ENCODE measurements around the gene SMARCC2. TPM values are rescaled to one million over a fixed set of nuclear protein-coding genes. Genes with fewer than 3 reads are reported as not detected.

The SMARCC2 gene
- total and polyA plus RNA-seq, 2 of the 13 experiments (the other 11 are each of a cell fraction or from before 2014, with no cell fraction given): 21.3 to 24.1 TPM

DNA sequence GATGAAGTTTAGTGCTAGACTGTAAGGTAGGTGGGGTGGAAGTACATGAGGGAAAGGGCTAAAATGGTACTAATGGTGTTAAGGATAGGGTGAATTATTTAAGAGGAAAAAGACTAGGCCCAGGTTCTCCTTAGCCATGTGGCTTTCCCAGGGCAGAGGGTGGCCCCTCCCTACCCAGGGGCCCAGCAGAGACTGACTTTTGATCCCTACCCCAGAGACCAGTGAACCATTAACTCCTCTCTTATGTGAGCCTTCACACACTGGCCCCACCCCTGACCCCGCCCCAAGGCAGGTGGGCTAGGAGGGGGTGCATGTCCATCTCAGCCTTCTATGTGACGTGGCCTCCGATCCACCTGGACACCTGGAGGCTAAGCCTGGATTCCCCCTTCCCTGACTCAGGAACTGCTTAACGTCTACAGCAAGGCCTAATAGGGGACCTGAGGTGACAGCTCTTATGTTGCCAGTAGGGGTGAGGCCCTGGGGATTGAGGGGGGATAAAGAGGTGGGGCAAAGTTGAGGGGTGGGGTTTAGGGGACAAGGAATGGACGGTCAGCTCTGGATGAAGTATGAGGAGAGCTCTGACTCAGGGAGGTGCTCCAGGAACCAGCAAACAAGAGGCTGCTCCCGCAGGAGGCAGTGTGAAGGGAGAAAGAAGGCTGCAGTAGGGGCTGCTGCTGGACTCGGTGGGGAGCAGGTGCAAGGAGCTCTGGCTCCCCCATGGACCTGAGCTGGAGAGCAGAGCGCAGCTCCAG is 41.3 kb upstream of the SMARCC2 start (continued):
- TF ChIP-seq, protein P1, sequence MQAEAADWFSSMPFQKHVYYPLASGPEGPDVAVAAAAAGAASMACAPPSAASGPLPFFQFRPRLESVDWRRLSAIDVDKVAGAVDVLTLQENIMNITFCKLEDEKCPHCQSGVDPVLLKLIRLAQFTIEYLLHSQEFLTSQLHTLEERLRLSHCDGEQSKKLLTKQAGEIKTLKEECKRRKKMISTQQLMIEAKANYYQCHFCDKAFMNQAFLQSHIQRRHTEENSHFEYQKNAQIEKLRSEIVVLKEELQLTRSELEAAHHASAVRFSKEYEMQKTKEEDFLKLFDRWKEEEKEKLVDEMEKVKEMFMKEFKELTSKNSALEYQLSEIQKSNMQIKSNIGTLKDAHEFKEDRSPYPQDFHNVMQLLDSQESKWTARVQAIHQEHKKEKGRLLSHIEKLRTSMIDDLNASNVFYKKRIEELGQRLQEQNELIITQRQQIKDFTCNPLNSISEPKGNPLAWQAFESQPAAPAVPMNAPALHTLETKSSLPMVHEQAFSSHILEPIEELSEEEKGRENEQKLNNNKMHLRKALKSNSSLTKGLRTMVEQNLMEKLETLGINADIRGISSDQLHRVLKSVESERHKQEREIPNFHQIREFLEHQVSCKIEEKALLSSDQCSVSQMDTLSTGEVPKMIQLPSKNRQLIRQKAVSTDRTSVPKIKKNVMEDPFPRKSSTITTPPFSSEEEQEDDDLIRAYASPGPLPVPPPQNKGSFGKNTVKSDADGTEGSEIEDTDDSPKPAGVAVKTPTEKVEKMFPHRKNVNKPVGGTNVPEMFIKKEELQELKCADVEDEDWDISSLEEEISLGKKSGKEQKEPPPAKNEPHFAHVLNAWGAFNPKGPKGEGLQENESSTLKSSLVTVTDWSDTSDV (CRISPR knock-in tag; IDR thresholded peaks at IDR 0.05): no peak
- TF ChIP-seq SAP130 (CRISPR knock-in tag; IDR thresholded peaks at IDR 0.05; ENCODE audit: low read depth): peak; percentile 72
- TF ChIP-seq FOXC1 (CRISPR knock-in tag; IDR thresholded peaks at IDR 0.05; ENCODE audit: borderline replicate concordance): peak; percentile 82
- TF ChIP-seq TCF7 (IDR thresholded peaks at IDR 0.05; ENCODE audit: low read depth): peak; percentile 45; the same call in 1 of the 2 replicates
- TF ChIP-seq MTF2 (CRISPR knock-in tag; IDR thresholded peaks at IDR 0.05; ENCODE audit: borderline replicate concordance): no peak
- no peak; the same call in 1 of the 2 replicates for TF ChIP-seq SMAD3 (CRISPR knock-in tag; IDR thresholded peaks at IDR 0.05)
- TF ChIP-seq, protein P2, sequence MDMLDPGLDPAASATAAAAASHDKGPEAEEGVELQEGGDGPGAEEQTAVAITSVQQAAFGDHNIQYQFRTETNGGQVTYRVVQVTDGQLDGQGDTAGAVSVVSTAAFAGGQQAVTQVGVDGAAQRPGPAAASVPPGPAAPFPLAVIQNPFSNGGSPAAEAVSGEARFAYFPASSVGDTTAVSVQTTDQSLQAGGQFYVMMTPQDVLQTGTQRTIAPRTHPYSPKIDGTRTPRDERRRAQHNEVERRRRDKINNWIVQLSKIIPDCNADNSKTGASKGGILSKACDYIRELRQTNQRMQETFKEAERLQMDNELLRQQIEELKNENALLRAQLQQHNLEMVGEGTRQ (IDR thresholded peaks at IDR 0.05; ENCODE audit: low read depth, low read length): no peak
- TF ChIP-seq, protein P2 (CRISPR knock-in tag; IDR thresholded peaks at IDR 0.05; ENCODE audit: borderline replicate concordance): no peak
- TF ChIP-seq, protein P3, sequence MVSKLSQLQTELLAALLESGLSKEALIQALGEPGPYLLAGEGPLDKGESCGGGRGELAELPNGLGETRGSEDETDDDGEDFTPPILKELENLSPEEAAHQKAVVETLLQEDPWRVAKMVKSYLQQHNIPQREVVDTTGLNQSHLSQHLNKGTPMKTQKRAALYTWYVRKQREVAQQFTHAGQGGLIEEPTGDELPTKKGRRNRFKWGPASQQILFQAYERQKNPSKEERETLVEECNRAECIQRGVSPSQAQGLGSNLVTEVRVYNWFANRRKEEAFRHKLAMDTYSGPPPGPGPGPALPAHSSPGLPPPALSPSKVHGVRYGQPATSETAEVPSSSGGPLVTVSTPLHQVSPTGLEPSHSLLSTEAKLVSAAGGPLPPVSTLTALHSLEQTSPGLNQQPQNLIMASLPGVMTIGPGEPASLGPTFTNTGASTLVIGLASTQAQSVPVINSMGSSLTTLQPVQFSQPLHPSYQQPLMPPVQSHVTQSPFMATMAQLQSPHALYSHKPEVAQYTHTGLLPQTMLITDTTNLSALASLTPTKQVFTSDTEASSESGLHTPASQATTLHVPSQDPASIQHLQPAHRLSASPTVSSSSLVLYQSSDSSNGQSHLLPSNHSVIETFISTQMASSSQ (IDR thresholded peaks at IDR 0.05; ENCODE audit: low read depth): peak; percentile 87
- TF ChIP-seq, protein P3 (CRISPR knock-in tag; IDR thresholded peaks at IDR 0.05; ENCODE audit: borderline replicate concordance): peak; percentile 90
- 0 out of 2 replicates have a peak, but pooled peaks have one; percentile 11 for TF ChIP-seq HMG20A (CRISPR knock-in tag; IDR thresholded peaks at IDR 0.05; ENCODE audit: borderline replicate concordance)
- no peak for TF ChIP-seq TBL1XR1 (IDR thresholded peaks at IDR 0.05; ENCODE audit: borderline replicate concordance, low read length, partially characterized antibody)
- TF ChIP-seq ATRX (CRISPR knock-in tag; IDR thresholded peaks at IDR 0.05; ENCODE audit: borderline replicate concordance): no peak
- peak; percentile 54; the same call in 1 of the 2 replicates for TF ChIP-seq ZNF101 (CRISPR knock-in tag; IDR thresholded peaks at IDR 0.05; ENCODE audit: borderline replicate concordance, low read depth)
- TF ChIP-seq, protein P4, sequence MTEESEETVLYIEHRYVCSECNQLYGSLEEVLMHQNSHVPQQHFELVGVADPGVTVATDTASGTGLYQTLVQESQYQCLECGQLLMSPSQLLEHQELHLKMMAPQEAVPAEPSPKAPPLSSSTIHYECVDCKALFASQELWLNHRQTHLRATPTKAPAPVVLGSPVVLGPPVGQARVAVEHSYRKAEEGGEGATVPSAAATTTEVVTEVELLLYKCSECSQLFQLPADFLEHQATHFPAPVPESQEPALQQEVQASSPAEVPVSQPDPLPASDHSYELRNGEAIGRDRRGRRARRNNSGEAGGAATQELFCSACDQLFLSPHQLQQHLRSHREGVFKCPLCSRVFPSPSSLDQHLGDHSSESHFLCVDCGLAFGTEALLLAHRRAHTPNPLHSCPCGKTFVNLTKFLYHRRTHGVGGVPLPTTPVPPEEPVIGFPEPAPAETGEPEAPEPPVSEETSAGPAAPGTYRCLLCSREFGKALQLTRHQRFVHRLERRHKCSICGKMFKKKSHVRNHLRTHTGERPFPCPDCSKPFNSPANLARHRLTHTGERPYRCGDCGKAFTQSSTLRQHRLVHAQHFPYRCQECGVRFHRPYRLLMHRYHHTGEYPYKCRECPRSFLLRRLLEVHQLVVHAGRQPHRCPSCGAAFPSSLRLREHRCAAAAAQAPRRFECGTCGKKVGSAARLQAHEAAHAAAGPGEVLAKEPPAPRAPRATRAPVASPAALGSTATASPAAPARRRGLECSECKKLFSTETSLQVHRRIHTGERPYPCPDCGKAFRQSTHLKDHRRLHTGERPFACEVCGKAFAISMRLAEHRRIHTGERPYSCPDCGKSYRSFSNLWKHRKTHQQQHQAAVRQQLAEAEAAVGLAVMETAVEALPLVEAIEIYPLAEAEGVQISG (CRISPR knock-in tag; IDR thresholded peaks at IDR 0.05): peak; percentile 52; the same call in 1 of the 2 replicates
